K562 (cell line): ENCODE data around the gene GPR108. TPM values are rescaled to one million over a fixed set of nuclear protein-coding genes. Genes with fewer than 3 reads are reported as not detected.

Experiments
- ADNP ChIP-seq: fragments of 200-800 bp; sonication (Bioruptor generic); IDR thresholded peaks from 2 replicates; pipeline ENCODE4 v1.6.1; 2016; ENCODE audit warnings: missing genetic modification characterization, missing compliant biosample characterization
- C11orf30 ChIP-seq: fragments of 450-650 bp; IDR thresholded peaks from 2 replicates; pipeline ENCODE4 v1.6.1; 2016; ENCODE audit warnings: low read depth, mild to moderate bottlenecking
- COPS2 ChIP-seq: fragments of 450-650 bp; conservative IDR thresholded peaks from 2 replicates; pipeline ENCODE4 v1.6.1; 2016; ENCODE audit warnings: mild to moderate bottlenecking, moderate library complexity
- HDAC2 ChIP-seq: fragments of 450-650 bp; IDR thresholded peaks from 2 replicates; pipeline ENCODE4 v1.6.1; 2016; ENCODE audit warnings: mild to moderate bottlenecking
- KDM2B ChIP-seq: fragments of 250-450 bp; sonication (Bioruptor Pico); IDR thresholded peaks from 2 replicates; pipeline ENCODE4 v1.8.0; 2021; ENCODE audit warnings: mild to moderate bottlenecking, moderate library complexity
- KLF6 ChIP-seq: fragments of 250-450 bp; sonication (Bioruptor Pico); IDR thresholded peaks from 2 replicates; pipeline ENCODE4 v1.4.0; 2020; ENCODE audit warnings: mild to moderate bottlenecking, moderate library complexity, borderline replicate concordance
- MYBL2 ChIP-seq, 2 experiments: fragments of 450-650 bp in 1 of 2; sonication (generic) in 1 of 2; formaldehyde crosslinking in 1 of 2; IDR thresholded peaks; 2 replicates each; pipeline versions ENCODE4 v1.6.1 to v1.8.1; 2017 to 2022; ENCODE audit warnings: borderline replicate concordance in 1 of 2, inconsistent platforms in 1 of 2, low read depth in 1 of 2, mild to moderate bottlenecking in 1 of 2, missing genetic modification reagents in 1 of 2, moderate library complexity in 1 of 2
- NFE2L1 ChIP-seq: fragments of 450-650 bp; IDR thresholded peaks from 2 replicates; pipeline ENCODE4 v1.6.1; 2016; ENCODE audit warnings: missing genetic modification characterization, low read depth, mild to moderate bottlenecking, missing compliant biosample characterization, moderate library complexity, borderline replicate concordance
- NR2C2 ChIP-seq, 2 experiments: fragments of 200-800 bp in 1 of 2; sonication (Bioruptor generic) in 1 of 2; sonication (generic) in 1 of 2; formaldehyde crosslinking in 1 of 2; IDR thresholded peaks; 2 replicates each; pipeline versions ENCODE4 v1.6.1 to v1.8.0; 2016 to 2022; ENCODE audit warnings: mild to moderate bottlenecking in 1 of 2, missing compliant biosample characterization in 1 of 2, missing genetic modification characterization in 1 of 2, missing genetic modification reagents in 1 of 2
- PCBP2 ChIP-seq: fragments of 200-400 bp; formaldehyde crosslinking; IDR thresholded peaks from 2 replicates; pipeline ENCODE4 v1.6.1; 2018; ENCODE audit warnings: low read length, low read depth, mild to moderate bottlenecking, moderate library complexity; ENCODE audit not compliant: poor library complexity, severe bottlenecking
- POLR2AphosphoS5 ChIP-seq: IDR thresholded peaks from 2 replicates; pipeline ENCODE4 v1.6.1; 2011; ENCODE audit warnings: mild to moderate bottlenecking, low read depth, low read length, moderate library complexity; ENCODE audit not compliant: control insufficient read depth, insufficient read depth
- polyA plus RNA-seq, 8 experiments: library from polyadenylated mRNA; depleted of rRNA in 4 of 8; stranded (reverse) in 5 of 8; unstranded in 3 of 8; fragments of >200 nt; fragmentation: Nextera tagmentation in 2 of 8; fragmentation: Illumina TruSeq in 1 of 8; extraction: Ambion mirVana in 2 of 8; extraction: Trizol in 1 of 8; gene quantifications; 2 replicates each; pipeline versions ENCODE4 v1.2.1 to v1.2.3, GENCODE V29; 2011 to 2014; ENCODE audit warnings: inconsistent platforms in 1 of 8, missing spikeins in 1 of 8
- total RNA-seq, 7 experiments: library from RNA; depleted of rRNA in 6 of 7; stranded (reverse); fragments of >200 nt in 6 of 7; fragmentation: Illumina TruSeq in 2 of 7; extraction: Trizol in 2 of 7; gene quantifications; 2 replicates each; pipeline versions ENCODE4 v1.2.1 to v1.2.3, GENCODE V29; 2011 to 2021; ENCODE audit warnings: low replicate concordance in 1 of 7
- TF ChIP-seq, protein P1 (sequence below): fragments of 250-450 bp; sonication (Bioruptor Pico); IDR thresholded peaks from 2 replicates; pipeline ENCODE4 v1.9.0; 2021; ENCODE audit warnings: mild to moderate bottlenecking, inconsistent platforms
- TF ChIP-seq, protein P2 (sequence below), 2 experiments: fragments of 450-650 bp in 1 of 2; sonication (generic) in 1 of 2; formaldehyde crosslinking; conservative IDR thresholded peaks; 2 replicates each; pipeline versions ENCODE4 v1.4.0 to v1.8.1; 2020 to 2022; ENCODE audit warnings: mild to moderate bottlenecking in 1 of 2, missing genetic modification reagents in 1 of 2
- TF ChIP-seq, protein P3 (sequence below), 2 experiments: fragments of 450-650 bp; IDR thresholded peaks; 2 replicates each; pipeline ENCODE4 v1.6.1; 2018; ENCODE audit warnings: mild to moderate bottlenecking in 2 of 2, low read depth in 1 of 2; ENCODE audit not compliant: partially characterized antibody in 2 of 2

GPR108 gene
- total and polyA plus RNA-seq, 9 of the 15 experiments (the other 6 are each of a cell fraction or from before 2014, with no cell fraction given), result 2.4 to 33.2 (median 24.4) TPM

DNA sequence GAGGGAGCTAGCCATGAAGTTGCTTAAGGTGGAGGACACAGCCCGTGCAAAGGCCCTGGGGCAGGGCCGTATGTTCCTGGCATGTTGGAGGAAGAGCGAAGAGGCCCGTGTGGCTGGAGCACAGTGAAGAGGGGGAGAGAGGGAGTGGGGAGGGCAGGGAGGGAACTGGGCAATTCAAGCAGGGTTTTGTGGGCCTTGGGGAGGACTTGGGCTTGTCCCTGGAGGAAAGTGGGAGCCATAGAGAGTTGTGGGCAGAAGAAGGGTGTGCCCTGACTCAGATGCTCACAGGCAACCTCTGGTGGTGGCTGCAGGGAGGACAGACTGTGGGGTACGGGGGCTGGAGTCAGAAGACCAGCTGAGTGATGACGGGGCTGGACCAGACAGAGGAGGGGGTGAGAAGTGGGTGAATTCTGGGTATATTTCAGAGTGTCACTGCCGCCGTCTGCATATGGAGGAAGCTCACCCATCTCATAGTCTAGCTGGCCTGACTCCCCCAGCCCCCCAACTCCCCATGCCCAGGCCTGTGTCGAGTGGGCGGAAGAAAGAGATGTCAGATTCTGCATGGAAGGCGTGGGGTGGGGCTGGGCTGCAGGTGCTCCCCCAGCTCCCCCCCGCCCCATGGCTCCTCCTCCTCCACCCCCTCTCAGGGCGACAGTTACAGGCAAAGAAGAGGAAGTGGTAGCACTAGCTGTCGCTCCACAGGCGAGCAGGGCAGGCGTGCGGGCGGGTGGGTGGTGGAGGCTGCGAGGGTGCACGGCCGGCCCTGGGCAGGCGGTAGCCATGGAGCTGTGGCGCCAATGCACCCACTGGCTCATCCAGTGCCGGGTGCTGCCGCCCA, 34.9 kb upstream of the GPR108 start, which contains the start of gene VAV1 (continued):
- TF ChIP-seq, protein P1, sequence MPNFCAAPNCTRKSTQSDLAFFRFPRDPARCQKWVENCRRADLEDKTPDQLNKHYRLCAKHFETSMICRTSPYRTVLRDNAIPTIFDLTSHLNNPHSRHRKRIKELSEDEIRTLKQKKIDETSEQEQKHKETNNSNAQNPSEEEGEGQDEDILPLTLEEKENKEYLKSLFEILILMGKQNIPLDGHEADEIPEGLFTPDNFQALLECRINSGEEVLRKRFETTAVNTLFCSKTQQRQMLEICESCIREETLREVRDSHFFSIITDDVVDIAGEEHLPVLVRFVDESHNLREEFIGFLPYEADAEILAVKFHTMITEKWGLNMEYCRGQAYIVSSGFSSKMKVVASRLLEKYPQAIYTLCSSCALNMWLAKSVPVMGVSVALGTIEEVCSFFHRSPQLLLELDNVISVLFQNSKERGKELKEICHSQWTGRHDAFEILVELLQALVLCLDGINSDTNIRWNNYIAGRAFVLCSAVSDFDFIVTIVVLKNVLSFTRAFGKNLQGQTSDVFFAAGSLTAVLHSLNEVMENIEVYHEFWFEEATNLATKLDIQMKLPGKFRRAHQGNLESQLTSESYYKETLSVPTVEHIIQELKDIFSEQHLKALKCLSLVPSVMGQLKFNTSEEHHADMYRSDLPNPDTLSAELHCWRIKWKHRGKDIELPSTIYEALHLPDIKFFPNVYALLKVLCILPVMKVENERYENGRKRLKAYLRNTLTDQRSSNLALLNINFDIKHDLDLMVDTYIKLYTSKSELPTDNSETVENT (CRISPR knock-in tag), result no peak
- TF ChIP-seq NFE2L1 (no peak), NR2C2 (CRISPR knock-in tag; IDR thresholded peaks at IDR 0.05) (no peak), NR2C2 (tag; IDR thresholded peaks at IDR 0.05) (no peak), POLR2AphosphoS5 (no peak), ADNP (tag) (peak; percentile 89), C11orf30 (no peak), HDAC2 (peak; percentile 93), KDM2B (CRISPR knock-in tag) (no peak), PCBP2 (no peak), MYBL2 (IDR thresholded peaks at IDR 0.05; ENCODE audit: low read depth) (no peak), MYBL2 (CRISPR knock-in tag; IDR thresholded peaks at IDR 0.05; ENCODE audit: borderline replicate concordance) (no peak), KLF6 (CRISPR knock-in tag) (no peak), COPS2 (no peak)
- TF ChIP-seq, protein P2, sequence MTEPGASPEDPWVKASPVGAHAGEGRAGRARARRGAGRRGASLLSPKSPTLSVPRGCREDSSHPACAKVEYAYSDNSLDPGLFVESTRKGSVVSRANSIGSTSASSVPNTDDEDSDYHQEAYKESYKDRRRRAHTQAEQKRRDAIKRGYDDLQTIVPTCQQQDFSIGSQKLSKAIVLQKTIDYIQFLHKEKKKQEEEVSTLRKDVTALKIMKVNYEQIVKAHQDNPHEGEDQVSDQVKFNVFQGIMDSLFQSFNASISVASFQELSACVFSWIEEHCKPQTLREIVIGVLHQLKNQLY (CRISPR knock-in tag; conservative IDR thresholded peaks at IDR 0.05), result no peak
- TF ChIP-seq, protein P3, sequence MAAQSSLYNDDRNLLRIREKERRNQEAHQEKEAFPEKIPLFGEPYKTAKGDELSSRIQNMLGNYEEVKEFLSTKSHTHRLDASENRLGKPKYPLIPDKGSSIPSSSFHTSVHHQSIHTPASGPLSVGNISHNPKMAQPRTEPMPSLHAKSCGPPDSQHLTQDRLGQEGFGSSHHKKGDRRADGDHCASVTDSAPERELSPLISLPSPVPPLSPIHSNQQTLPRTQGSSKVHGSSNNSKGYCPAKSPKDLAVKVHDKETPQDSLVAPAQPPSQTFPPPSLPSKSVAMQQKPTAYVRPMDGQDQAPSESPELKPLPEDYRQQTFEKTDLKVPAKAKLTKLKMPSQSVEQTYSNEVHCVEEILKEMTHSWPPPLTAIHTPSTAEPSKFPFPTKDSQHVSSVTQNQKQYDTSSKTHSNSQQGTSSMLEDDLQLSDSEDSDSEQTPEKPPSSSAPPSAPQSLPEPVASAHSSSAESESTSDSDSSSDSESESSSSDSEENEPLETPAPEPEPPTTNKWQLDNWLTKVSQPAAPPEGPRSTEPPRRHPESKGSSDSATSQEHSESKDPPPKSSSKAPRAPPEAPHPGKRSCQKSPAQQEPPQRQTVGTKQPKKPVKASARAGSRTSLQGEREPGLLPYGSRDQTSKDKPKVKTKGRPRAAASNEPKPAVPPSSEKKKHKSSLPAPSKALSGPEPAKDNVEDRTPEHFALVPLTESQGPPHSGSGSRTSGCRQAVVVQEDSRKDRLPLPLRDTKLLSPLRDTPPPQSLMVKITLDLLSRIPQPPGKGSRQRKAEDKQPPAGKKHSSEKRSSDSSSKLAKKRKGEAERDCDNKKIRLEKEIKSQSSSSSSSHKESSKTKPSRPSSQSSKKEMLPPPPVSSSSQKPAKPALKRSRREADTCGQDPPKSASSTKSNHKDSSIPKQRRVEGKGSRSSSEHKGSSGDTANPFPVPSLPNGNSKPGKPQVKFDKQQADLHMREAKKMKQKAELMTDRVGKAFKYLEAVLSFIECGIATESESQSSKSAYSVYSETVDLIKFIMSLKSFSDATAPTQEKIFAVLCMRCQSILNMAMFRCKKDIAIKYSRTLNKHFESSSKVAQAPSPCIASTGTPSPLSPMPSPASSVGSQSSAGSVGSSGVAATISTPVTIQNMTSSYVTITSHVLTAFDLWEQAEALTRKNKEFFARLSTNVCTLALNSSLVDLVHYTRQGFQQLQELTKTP (IDR thresholded peaks at IDR 0.05; ENCODE audit: low read depth in 1 of 2, partially characterized antibody in 2 of 2), result no peak
